ENCODE results near the gene KDM6A. TPM values are rescaled to one million over a fixed set of nuclear protein-coding genes. Genes with fewer than 3 reads are reported as not detected.

Gene KDM6A
- total and polyA plus RNA-seq, 9 of the 15 experiments (the other 6 are each of a cell fraction or from before 2014, with no cell fraction given): 8.4 to 34.3 (median 22.9) TPM

DNA sequence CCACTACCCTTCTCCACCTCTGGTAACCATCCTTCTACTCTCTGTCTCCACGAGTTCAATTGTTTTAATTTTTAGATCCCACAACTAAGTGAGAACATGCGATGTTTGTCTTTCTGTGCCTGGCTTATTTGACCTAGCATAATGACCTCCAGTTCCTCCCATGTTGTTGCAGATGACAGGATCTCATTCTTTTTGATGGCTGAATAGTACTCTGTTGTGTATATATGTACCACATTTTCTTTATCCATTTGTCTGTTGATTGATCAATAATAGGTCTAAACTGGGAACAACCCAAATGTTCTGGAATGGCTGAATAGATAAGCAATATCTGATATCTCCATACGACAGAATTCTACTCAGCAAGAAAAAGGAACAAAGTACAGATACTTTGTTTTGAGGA is 260.5 kb downstream of the KDM6A start:
- DNase-seq (ENCODE audit: extremely low read depth in 1 of 4, low spot score in 3 of 4): no peak
- ChIA-PET POLR2A (no interaction called here), CTCF (ENCODE audit: low intra/inter-chr PET ratio) (no interaction called here)
- H3K36me3 ChIP-seq (ENCODE audit: control insufficient read depth, insufficient read depth, low read length): no peaks in the 10 kb centered on the region
- no peaks in the 10 kb centered on the region for H3K79me2 ChIP-seq (ENCODE audit: control insufficient read depth, insufficient read depth, low read length)
- H3K4me2 ChIP-seq (ENCODE audit: insufficient read depth, low read length): no peak overlapping the region
- no peak overlapping the region for H3K9ac ChIP-seq (ENCODE audit: insufficient read depth in 1 of 2, low read depth in 2 of 2, low read length in 2 of 2)
- no peak for FAIRE-seq
- WGBS (ENCODE audit: insufficient coverage, low coverage, missing lambda C conversion rate): 59% methylated on average over 3 of the region's 3 CpGs
- H3K27ac ChIP-seq (ENCODE audit: extremely low read depth, low read depth, low read length): no peak overlapping the region
- in situ Hi-C loops (cut with MboI): no loop called here
- H3K27me3 ChIP-seq (ENCODE audit: control insufficient read depth in 2 of 2, insufficient read depth in 2 of 2, low read length in 2 of 2): no peaks in the 10 kb centered on the region
- intact Hi-C loops (cut with micrococcal nuclease): no loop called here
- no peak for ATAC-seq
- H3K9me3 ChIP-seq (replicated peaks; ENCODE audit: control insufficient read depth, insufficient read depth, low read depth, low read length): no peaks in the 10 kb centered on the region; the same call in 1 of the 2 replicates
- TF ChIP-seq JUNB (CRISPR knock-in tag; conservative IDR thresholded peaks at IDR 0.05) (no peak), ATF7 (IDR thresholded peaks at IDR 0.05) (no peak), SMARCA5 (IDR thresholded peaks at IDR 0.05) (no peak), KDM5B (IDR thresholded peaks at IDR 0.05; ENCODE audit: insufficient replicate concordance, low read depth, low read length) (no peak), ZNF146 (CRISPR knock-in tag; IDR thresholded peaks at IDR 0.05; ENCODE audit: unreplicated experiment) (peak; percentile 70), TFAM (CRISPR knock-in tag; conservative IDR thresholded peaks at IDR 0.05) (no peak), RBM17 (IDR thresholded peaks at IDR 0.05; ENCODE audit: borderline replicate concordance, low read depth, low read length) (no peak), RBM25 (IDR thresholded peaks at IDR 0.05; ENCODE audit: low read depth, low read length, severe bottlenecking) (peak; percentile 43)
- TF ChIP-seq, protein P1, sequence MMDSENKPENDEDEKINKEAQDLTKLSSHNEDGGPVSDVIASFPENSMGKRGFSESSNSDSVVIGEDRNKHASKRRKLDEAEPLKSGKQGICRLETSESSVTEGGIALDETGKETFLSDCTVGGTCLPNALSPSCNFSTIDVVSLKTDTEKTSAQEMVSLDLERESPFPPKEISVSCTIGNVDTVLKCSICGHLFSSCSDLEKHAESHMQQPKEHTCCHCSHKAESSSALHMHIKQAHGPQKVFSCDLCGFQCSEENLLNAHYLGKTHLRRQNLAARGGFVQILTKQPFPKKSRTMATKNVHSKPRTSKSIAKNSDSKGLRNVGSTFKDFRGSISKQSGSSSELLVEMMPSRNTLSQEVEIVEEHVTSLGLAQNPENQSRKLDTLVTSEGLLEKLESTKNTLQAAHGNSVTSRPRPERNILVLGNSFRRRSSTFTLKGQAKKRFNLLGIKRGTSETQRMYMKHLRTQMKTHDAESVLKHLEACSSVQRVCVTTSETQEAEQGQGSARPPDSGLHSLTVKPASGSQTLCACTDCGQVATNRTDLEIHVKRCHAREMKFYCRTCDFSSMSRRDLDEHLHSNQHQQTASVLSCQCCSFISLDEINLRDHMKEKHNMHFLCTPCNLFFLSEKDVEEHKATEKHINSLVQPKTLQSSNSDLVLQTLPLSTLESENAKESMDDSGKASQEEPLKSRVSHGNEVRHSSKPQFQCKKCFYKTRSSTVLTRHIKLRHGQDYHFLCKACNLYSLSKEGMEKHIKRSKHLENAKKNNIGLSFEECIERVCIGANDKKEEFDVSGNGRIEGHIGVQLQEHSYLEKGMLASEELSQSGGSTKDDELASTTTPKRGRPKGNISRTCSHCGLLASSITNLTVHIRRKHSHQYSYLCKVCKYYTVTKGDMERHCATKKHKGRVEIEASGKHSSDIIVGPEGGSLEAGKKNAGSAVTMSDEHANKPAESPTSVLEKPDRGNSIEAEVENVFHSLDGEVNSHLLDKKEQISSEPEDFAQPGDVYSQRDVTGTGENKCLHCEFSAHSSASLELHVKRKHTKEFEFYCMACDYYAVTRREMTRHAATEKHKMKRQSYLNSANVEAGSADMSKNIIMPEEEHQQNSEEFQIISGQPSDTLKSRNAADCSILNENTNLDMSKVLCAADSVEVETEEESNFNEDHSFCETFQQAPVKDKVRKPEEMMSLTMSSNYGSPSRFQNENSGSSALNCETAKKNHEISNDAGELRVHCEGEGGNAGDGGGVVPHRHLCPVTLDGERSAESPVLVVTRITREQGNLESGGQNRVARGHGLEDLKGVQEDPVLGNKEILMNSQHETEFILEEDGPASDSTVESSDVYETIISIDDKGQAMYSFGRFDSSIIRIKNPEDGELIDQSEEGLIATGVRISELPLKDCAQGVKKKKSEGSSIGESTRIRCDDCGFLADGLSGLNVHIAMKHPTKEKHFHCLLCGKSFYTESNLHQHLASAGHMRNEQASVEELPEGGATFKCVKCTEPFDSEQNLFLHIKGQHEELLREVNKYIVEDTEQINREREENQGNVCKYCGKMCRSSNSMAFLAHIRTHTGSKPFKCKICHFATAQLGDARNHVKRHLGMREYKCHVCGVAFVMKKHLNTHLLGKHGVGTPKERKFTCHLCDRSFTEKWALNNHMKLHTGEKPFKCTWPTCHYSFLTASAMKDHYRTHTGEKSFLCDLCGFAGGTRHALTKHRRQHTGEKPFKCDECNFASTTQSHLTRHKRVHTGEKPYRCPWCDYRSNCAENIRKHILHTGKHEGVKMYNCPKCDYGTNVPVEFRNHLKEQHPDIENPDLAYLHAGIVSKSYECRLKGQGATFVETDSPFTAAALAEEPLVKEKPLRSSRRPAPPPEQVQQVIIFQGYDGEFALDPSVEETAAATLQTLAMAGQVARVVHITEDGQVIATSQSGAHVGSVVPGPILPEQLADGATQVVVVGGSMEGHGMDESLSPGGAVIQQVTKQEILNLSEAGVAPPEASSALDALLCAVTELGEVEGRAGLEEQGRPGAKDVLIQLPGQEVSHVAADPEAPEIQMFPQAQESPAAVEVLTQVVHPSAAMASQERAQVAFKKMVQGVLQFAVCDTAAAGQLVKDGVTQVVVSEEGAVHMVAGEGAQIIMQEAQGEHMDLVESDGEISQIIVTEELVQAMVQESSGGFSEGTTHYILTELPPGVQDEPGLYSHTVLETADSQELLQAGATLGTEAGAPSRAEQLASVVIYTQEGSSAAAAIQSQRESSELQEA (IDR thresholded peaks at IDR 0.05; ENCODE audit: low read depth): no peak
- no peak overlapping the region for H3K4me3 ChIP-seq
- no peak overlapping the region for H2AFZ ChIP-seq (ENCODE audit: low read depth, low read length)
- BruUV-seq (replicated peaks): no TSS peak
- no peaks in the 10 kb centered on the region for H3K9me1 ChIP-seq (ENCODE audit: control insufficient read depth, insufficient read depth, low read length)
- no peaks in the 10 kb centered on the region for H4K20me1 ChIP-seq (replicated peaks; ENCODE audit: control insufficient read depth, insufficient read depth, low read length)
- H3K4me1 ChIP-seq (replicated peaks in 1 of 2; ENCODE audit: control insufficient read depth in 2 of 2, insufficient read depth in 2 of 2, low read length in 2 of 2): no peaks in the 10 kb centered on the region; a peak in 1 of 5 replicates
